Fibroblast of skin of left biceps (primary cell): ENCODE data around the gene SLC38A3.
"Not testable (repeated sequence)": the region's sequence is repeated elsewhere in the genome, so short reads cannot be mapped to it uniquely, and the experiment has no call there.

Experiments used
- DNase-seq, 2 experiments: peaks; one replicate each; pipeline ENCODE4 v3.0.0-alpha.2; 2013; ENCODE audit warnings: low read depth in 2 of 2

SLC38A3 gene

GRCh38 chr3:50210510-50211367 lies 5.7 kb downstream of the SLC38A3 start:
- no peak for DNase-seq

DNA sequence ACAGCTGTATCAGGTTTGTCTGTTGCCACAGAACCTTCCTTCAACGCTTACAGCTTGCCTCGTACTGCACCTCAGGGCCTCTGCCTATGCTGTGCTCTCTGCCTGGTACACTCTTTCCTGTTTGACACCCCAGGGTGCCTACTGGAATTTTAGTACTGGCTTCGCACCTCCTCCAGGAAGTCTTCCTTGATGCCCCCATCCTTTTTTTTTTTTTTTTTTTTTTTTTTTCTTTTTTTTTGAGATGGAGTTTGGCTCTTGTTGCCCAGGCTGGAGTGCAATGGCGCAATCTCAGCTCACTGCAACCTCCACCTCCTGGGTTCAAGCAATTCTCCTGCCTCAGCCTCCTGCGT lies 6.3 kb downstream of the SLC38A3 start:
- not testable (repeated sequence) for DNase-seq

- DNase-seq = no peak
Observed at GRCh38 chr3:50211930-50212329, 6.9 kb downstream of the SLC38A3 start.

DNA sequence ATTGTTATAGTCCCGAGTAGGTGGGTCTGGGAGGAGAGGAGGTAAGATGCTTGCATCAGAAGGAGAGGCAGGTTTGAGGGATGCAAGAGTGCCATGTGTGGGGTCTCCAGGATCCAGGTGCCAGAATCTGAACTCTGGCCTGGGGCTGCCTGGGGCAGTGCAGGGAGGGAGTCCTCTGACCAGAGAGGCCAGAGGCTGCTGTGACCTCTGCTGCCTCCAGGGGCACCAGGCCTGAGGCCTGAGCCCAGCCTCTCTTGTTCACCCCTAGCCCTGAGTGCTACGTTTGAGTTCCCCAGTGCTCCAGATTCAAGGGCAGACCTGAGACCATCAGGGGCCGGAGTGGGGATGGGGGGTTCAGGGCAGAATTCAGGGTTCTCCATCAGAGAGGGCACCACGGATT lies 7.4 kb downstream of the SLC38A3 start:
- DNase-seq = no peak

GRCh38 chr3:50212971-50213370 lies 7.9 kb downstream of the SLC38A3 start:
- DNase-seq = no peak

DNA sequence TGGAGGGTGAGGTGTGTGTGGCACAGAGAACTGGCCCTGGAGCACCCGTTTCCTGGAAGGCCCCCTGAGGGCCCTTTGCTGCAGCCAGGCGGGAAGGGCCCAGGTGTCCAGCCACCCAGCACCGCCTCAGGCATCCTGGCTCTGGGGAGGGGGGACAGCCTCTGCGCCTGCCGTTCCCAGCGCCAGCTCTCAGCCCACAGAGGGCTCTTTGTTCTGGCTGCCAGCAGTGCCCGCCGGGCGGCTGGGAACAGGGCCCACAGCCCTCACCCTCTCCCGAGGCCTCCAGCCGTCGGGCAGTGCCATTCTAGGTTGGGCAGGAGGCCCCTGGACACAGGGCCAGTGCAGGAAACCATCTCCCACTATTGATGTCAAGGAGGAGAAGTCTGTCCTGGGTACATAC lies 8.3 kb downstream of the SLC38A3 start:
- no peak for DNase-seq

DNA sequence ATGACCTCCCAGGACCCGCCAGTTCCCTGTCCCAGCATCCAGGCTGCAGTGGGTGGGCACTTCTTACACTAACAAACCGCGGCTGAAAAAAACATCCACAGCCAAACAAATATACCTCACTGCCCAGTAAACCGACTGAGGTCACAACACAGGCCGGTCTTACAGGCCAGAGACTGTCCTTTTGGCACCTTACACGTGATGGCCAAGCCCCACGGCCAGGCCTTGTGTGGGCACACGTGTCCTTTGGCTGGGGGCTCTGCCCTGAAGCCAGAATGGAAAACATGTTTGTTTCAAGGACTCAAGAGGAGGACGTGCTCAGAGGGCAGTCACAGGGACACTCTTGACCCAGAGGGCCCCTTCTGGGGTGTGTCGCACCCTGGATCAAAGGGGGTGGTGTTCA lies 9.8 kb downstream of the SLC38A3 start:
- no peak for DNase-seq

- no peak for DNase-seq
Observed at GRCh38 chr3:50215529-50215928, 10.5 kb downstream of the SLC38A3 start.

DNA sequence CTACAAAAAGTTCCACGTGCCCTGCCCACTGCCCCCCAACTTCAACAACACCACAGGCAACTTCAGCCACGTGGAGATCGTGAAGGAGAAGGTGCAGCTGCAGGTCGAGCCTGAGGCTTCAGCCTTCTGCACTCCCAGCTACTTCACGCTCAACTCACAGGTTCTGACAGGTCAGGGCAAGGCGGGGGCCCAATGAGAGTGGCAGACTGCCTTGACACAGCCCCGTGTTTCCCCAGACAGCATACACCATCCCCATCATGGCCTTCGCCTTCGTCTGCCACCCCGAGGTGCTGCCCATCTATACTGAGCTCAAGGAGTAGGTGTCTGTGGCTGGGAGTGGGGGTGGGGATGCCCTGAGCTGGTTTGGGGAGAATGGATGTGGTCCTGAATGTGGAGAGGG lies 12.6 kb downstream of the SLC38A3 start:
- no peak for DNase-seq

DNA sequence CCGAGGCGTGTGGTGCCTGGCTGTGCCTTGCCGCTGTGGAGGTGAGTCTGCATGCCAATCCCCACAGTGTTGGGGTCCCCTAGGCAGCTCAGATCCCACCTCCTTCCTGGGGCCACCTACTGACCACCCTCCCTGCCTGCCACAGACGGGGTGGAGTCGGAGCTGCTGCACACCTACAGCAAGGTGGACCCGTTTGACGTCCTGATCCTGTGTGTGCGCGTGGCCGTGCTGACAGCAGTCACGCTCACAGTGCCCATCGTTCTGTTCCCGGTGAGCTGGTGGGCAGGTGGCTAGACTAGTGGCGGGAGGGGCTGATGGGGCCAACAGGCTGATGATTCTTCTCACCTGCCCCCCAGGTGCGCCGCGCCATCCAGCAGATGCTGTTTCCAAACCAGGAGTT lies 13.4 kb downstream of the SLC38A3 start:
- no peak for DNase-seq

DNA sequence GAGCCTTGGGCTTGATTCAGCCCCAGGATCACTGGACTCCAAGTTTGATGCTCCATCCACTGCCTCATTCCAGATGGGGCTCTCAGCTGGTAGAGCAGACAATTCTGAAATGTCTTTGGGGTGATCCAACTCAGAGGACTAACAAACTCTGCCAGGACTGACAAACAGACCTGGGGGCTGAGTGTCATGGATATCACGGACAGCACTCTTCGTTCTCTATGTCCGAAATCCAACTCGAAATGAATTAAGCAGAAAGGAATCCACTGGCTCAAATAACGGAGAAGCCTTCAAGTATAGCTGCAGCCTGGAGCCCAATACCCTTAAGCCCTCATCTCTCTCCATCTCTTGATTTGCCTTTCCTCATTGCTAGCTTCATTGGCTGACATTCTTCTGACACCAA lies 14.2 kb downstream of the SLC38A3 start:
- DNase-seq = no peak

DNA sequence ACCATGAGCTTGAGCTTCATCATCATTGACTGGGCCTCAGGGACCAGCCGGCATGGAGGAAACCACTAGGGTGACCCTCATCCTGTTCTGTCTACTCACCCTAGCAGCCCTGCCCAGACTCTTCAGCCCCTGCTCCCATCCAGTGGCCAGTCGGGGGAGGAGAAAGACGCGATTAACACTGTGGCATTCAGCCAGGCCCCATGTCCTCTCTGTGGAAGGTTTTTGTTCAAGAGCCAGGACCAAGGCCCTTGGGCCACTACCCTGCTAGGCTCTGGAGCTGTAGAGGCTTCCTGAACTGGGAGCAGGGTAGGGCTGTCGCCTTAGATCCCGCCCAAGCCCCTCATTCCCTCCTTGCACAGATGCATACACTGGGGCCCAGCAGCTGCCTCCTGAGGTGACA lies 15.0 kb downstream of the SLC38A3 start:
- DNase-seq = no peak

DNA sequence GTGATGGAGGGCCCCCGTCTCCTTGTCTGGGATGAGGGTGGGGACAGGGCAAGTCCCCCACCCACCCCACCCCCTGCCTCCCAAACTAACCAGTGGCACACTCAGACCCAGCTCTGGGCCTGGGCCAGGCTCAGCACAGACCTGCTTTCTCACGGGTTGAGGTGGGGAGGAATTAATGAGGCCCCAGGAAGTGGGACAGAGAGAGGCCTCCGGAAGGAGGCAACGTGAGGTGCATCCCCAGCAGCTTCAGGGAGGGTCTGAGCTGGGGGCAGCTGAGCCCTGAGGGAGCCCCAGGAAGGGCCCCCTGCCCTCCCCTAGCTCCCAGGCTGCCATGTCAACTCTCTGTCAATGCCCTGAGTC lies 16.0 kb downstream of the SLC38A3 start:
- DNase-seq = no peak

DNA sequence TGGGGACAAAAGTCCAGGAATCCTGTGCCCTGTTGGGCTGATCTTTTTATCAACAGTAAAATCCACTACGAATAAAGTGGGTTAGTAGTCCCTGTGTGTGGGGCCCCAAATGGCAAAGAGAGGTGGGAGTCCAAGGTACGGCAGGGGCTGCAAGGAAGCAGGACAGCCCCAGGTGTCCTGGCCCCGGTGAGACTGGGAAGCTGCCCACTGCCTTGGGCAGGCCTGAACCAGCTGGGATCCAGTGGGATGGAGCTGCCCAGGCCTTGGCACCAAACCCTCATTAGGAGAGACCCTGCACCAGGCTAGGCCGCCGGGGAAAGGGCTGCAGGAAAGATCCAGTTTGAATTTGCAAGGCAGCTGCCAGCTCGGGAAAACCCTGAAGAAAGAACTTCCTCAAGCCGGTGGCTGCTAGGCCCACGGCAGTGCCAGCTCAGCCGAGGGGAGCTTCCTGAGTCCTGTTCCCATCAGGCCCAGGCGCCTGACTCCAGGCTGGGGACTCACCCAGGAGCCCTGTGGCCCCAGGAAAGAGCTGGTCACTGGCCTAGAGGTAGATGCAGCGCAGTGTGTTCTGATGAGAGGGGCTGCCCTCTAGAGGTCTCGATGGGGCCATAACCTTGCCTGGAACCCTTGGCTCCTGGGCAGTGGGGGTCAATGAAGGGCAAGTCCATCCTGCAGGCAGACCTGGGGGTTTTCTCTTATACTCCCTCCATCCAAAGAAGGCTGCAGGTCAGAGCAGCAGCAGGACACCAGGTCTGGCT lies 16.5 kb downstream of the SLC38A3 start:
- DNase-seq = no peak

- DNase-seq = no peak
Observed at GRCh38 chr3:50222169-50222528, 17.1 kb downstream of the SLC38A3 start.

DNA sequence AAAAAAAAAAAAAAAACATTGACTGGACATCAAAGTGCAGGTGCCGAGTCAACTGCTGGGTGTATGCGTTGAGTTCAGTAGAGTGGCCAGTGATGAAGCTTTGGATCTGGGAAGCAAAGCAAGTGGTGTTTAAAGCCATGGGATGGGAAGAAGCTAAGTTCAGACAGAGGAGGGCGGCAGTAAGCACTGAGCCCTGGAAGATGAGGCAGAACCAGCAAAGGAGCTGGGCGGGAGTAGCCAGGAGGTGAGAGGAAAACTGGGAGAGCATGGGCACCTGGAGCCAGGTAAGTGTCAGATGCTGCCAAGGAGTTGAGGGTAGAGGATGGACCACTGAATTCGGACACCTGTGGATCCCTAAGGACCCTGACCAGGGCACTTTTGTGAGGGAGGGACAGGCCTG lies 19.6 kb downstream of the SLC38A3 start:
- no peak for DNase-seq

DNA sequence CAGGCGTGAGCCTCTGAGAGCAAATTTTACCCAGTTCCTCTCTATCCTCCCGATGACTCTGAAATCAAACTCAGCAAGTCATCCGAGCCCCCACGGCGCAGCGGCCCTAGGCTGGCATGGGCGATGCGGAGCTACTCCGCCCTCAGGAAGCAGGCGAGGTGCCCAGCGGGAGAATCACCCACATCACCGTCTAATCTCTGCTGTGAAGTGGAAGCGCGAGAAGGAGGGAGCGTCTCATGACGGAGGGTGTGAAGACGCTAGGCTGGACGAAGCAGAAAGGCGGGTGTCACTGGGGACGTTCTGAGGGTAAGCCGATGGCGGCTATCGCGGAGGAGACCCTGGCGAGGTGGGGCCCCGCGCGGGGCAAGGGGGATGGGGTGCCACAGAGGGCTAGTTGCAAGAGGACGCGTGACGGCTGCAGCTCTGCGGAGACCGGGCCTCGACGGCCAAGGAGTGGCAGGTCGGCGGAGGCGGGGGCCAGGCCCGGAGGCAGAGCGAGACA lies 21.9 kb downstream of the SLC38A3 start:
- no peak for DNase-seq

DNA sequence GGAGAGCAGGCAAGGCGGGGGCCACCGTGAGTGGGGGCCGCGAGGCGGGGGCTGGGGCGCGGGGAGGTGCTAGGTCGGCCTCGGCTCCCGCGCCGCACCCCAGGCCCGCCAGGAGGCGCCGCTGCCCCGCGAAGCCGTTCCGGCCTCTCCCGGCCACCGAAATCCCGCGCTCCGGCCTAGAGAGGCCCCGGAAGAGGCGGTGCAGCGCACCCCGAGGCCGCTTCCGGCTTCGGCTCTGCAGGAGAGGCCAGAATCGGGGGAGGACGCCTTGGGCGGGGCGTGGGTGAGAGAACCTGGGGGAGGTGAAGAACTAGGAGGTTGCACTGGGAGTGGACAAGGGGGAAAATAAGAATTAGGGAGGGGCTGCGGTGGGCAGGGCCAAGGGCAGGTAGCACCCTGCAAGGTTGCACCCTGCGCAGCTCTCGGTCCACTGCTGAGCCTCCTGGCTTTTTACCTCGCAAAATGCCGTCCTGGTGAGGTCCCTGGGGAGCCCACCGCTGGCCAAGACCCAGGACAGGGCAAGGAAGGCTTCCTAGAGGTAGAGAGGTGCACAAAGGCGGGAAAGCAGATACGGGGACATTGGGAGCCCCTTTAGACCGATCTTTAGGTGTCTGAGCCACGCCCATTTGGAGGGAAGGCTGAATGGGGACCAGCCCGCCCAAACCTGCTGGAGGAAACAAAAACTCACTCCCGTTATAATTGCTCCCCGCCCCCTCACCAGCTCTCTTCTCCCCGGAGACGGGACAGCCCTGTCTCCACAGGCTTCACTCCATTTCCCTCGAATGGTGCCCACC lies 22.5 kb downstream of the SLC38A3 start:
- peak; percentile 70 to 73 for DNase-seq

DNA sequence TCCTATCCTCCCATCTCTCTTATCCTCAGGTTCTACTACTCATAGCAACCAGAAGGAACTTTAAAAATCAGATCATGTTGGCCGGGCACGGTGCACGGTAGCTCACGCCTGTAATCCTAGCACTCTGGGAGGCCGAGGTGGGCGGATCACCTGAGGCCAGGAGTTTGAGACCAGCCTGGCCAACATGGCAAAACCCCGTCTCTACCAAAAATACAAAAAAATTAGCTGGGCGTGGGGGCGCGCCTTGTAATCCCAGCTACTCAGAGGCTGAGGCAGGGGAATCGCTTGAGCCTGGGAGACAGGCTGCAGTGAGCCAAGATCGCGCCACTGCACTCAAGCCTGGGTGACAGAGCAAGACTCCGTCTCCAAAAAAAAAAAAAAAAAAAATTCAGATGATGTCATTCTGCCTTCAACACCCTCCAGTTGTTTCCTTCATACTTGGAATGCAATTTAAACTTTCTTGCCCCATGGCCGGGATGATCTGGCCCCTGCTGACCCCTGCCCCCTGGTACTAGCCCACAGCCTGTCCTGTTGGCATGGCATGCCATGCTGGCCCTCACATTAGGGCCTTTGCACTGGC lies 23.2 kb downstream of the SLC38A3 start:
- DNase-seq = not testable (repeated sequence)

DNA sequence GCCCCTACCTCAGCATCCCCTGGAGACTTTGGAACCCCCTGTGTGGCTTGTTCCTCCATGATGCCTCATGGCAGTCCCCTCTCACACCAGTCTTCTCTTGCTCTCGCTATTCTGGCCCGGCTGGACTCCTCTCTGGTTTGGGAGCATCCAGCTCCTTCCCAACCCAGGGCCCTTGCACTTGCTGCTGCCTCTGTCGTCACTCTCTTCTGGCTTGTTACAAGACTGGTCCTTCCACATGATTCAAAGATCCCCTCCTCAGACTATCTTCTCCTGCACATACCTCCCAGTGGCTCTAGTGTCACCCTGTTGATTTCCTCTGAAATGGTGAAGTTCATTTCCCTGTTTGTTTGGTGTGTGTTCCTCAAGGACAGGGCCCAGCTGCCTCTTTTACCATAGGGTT lies 24.4 kb downstream of the SLC38A3 start:
- DNase-seq = no peak

DNA sequence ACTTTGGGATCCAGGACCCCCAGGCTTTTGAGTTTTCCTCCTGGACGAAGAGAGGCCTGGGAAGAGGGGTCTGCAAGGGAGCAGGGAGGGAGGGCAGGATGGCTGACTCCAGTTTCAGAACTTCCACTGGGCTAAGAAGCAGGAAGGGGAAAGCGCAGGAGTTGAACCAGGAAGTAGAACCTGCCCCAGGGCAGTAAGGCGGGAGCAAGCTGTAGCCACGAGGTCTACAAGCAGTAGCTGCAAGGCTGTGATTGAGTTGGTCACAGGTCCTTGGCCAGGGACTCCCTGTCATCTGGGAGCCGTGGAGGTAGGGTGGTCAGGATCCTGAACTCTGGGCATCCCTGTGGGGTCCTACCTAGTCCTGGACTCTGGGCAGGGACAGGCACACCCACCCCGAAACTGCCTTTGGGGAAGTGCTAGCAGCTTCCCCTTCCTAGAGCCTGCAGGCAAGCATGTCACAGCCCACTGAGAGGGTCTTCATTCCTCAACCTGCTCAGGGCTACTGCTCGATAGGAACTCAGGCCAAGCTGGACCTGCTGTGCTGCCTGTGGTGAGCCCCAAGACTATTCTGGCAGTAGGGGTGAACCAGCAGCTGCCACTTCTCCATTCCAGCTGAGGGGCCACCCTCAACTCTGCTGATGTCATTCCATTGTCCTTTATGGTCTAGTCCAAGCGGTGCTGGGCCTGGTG lies 25.2 kb downstream of the SLC38A3 start:
- no peak for DNase-seq

DNA sequence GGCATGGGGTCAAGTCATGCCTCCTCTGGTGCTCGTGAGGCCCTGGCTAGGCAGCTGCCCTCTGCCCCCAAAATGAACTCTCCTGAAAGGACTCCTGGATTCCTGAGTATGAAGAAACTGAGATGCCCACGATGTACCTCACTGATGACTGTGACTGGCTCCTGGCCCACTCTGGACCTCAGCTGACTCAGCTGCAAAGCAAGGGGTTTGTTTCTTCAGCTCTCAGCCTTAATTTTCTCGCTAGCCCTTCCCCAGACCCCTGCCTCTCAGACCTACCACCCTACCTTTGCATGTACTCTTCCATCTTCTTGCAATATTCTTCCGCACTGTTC lies 25.7 kb downstream of the SLC38A3 start:
- no peak for DNase-seq
